MM.1S (cell line): ENCODE measurements around the gene FKBP1A.

ENCODE experiments used
- DNase-seq: peaks from one replicate; pipeline ENCODE4 v3.0.0-alpha.2; 2015
- H2AFZ ChIP-seq: fragments of 300-600 bp; sonication (generic); 2 replicates; pipeline ENCODE4 v1.6.0; 2016; ENCODE audit warnings: antibody characterized with exemption, low read length
- H3F3A ChIP-seq: fragments of 300-600 bp; sonication (generic); 2 replicates; pipeline ENCODE4 v1.6.1; 2016; ENCODE audit warnings: mild to moderate bottlenecking, antibody characterized with exemption, low read length, moderate library complexity, mixed read lengths; ENCODE audit not compliant: insufficient read depth
- H3K27ac ChIP-seq: fragments of 300-600 bp; sonication (generic); 2 replicates; pipeline ENCODE4 v1.5.1; 2016; ENCODE audit warnings: mild to moderate bottlenecking, low read length
- H3K27me3 ChIP-seq: fragments of 300-600 bp; sonication (generic); replicated peaks from 2 replicates; pipeline ENCODE4 v1.6.0; 2016; ENCODE audit warnings: low read length; ENCODE audit not compliant: insufficient read depth
- H3K36me3 ChIP-seq: fragments of 300-600 bp; sonication (generic); replicated peaks from 2 replicates; pipeline ENCODE4 v1.6.1; 2016; ENCODE audit warnings: mild to moderate bottlenecking, low read length, mixed read lengths; ENCODE audit not compliant: insufficient read depth
- H3K4me1 ChIP-seq: fragments of 300-600 bp; sonication (generic); 2 replicates; pipeline ENCODE4 v1.6.1; 2016; ENCODE audit warnings: low read length, mixed read lengths
- H3K4me2 ChIP-seq: fragments of 300-600 bp; sonication (generic); 2 replicates; pipeline ENCODE4 v1.6.0; 2016; ENCODE audit warnings: low read depth, low read length
- H3K4me3 ChIP-seq: fragments of 300-600 bp; sonication (generic); 2 replicates; pipeline ENCODE4 v1.5.1; 2016; ENCODE audit warnings: low read length, mixed read lengths
- H3K79me2 ChIP-seq: fragments of 300-600 bp; sonication (generic); 2 replicates; pipeline ENCODE4 v1.6.1; 2016; ENCODE audit warnings: mixed run types, low read length, mixed read lengths
- H3K9ac ChIP-seq: fragments of 300-600 bp; sonication (generic); 2 replicates; pipeline ENCODE4 v1.6.1; 2016; ENCODE audit warnings: low read length, mixed read lengths
- H3K9me2 ChIP-seq: fragments of 300-600 bp; sonication (generic); replicated peaks from 2 replicates; pipeline ENCODE4 v1.6.1; 2016; ENCODE audit warnings: mild to moderate bottlenecking, low read length, mixed read lengths; ENCODE audit not compliant: insufficient read depth
- H3K9me3 ChIP-seq: fragments of 300-600 bp; sonication (generic); replicated peaks from 2 replicates; pipeline ENCODE4 v1.6.1; 2016; ENCODE audit warnings: mild to moderate bottlenecking, low read length, mixed read lengths; ENCODE audit not compliant: insufficient read depth
- H4K20me1 ChIP-seq: fragments of 300-600 bp; sonication (generic); 2 replicates; pipeline ENCODE4 v1.6.1; 2016; ENCODE audit warnings: mild to moderate bottlenecking, low read length, moderate library complexity, mixed read lengths; ENCODE audit not compliant: insufficient read depth
- EZH2 ChIP-seq: fragments of 300-600 bp; sonication (generic); optimal IDR thresholded peaks from 2 replicates; pipeline ENCODE3; 2017; ENCODE audit warnings: low read depth, mild to moderate bottlenecking, antibody characterized with exemption, low read length, mixed read lengths
- EZH2phosphoT487 ChIP-seq: fragments of 300-600 bp; sonication (generic); IDR thresholded peaks from 2 replicates; pipeline ENCODE4 v1.6.1; 2018; ENCODE audit warnings: antibody characterized with exemption, low read length
- TF ChIP-seq, protein P1 (sequence below): fragments of 300-600 bp; sonication (generic); IDR thresholded peaks from 2 replicates; pipeline ENCODE4 v1.5.1; 2016; ENCODE audit warnings: antibody characterized with exemption, low read length, mixed read lengths

FKBP1A gene

GRCh38 chr20:1388741-1389483 lies 3.9 kb downstream of the FKBP1A start:
- TF ChIP-seq, protein P1, sequence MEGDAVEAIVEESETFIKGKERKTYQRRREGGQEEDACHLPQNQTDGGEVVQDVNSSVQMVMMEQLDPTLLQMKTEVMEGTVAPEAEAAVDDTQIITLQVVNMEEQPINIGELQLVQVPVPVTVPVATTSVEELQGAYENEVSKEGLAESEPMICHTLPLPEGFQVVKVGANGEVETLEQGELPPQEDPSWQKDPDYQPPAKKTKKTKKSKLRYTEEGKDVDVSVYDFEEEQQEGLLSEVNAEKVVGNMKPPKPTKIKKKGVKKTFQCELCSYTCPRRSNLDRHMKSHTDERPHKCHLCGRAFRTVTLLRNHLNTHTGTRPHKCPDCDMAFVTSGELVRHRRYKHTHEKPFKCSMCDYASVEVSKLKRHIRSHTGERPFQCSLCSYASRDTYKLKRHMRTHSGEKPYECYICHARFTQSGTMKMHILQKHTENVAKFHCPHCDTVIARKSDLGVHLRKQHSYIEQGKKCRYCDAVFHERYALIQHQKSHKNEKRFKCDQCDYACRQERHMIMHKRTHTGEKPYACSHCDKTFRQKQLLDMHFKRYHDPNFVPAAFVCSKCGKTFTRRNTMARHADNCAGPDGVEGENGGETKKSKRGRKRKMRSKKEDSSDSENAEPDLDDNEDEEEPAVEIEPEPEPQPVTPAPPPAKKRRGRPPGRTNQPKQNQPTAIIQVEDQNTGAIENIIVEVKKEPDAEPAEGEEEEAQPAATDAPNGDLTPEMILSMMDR, result no peak
- H3K4me1 ChIP-seq, result peaks cover 14% of the 10 kb centered on the region; the same call in 1 of the 2 replicates
- no peak overlapping the region for H3K27ac ChIP-seq
- H3K9me3 ChIP-seq, result no peaks in the 10 kb centered on the region
- H4K20me1 ChIP-seq, result peaks cover 34% of the 10 kb centered on the region
- peaks cover 86% of the 10 kb centered on the region for H3K79me2 ChIP-seq
- H3K4me2 ChIP-seq, result no peak overlapping the region
- no peak overlapping the region for H3K9ac ChIP-seq
- no peaks in the 10 kb centered on the region for H3K9me2 ChIP-seq
- H2AFZ ChIP-seq, result no peak overlapping the region
- no peak for DNase-seq
- H3K36me3 ChIP-seq, result no peaks in the 10 kb centered on the region
- no peaks in the 10 kb centered on the region for H3K27me3 ChIP-seq
- H3F3A ChIP-seq, result no peaks in the 10 kb centered on the region
- no peak overlapping the region for H3K4me3 ChIP-seq

DNA sequence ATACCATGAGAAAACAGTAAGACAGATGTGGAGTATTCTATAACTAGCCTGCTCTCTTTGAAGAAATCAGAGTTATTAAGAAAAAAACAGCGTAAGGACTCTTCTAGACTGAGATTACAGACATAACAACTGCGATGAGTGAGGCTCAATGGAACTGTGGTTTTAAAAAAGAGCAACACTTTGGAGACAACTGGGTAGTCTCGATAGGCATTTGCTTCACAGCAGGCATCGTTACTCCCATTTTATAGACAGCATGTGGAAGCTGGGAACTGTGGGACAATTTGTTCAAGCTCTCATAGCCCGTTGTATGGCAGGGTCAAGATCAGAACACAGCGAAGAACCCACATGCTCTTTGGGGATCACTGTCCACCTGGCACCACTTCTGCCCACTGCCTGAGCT lies 4.6 kb downstream of the FKBP1A start:
- H3K9me2 ChIP-seq, result no peaks in the 10 kb centered on the region
- no peak for DNase-seq
- TF ChIP-seq, protein P1, result no peak
- TF ChIP-seq EZH2phosphoT487, result no peak
- TF ChIP-seq EZH2, result no peak
- peaks cover 10% of the 10 kb centered on the region; the same call in 1 of the 2 replicates for H3K4me1 ChIP-seq
- no peak overlapping the region for H3K4me2 ChIP-seq
- H3F3A ChIP-seq, result no peaks in the 10 kb centered on the region
- no peak overlapping the region for H3K4me3 ChIP-seq
- H3K79me2 ChIP-seq, result peaks cover 91% of the 10 kb centered on the region
- H3K9me3 ChIP-seq, result no peaks in the 10 kb centered on the region
- no peak overlapping the region for H3K9ac ChIP-seq
- H3K27me3 ChIP-seq, result no peaks in the 10 kb centered on the region
- no peaks in the 10 kb centered on the region for H3K36me3 ChIP-seq
- H2AFZ ChIP-seq, result no peak overlapping the region
- H3K27ac ChIP-seq, result no peak overlapping the region
- peaks cover 34% of the 10 kb centered on the region for H4K20me1 ChIP-seq

GRCh38 chr20:1386323-1386722 lies 6.5 kb downstream of the FKBP1A start:
- H3K4me1 ChIP-seq, result 0 out of 2 replicates have a peak, but pooled peaks cover 5% of the 10 kb centered on the region

More at GRCh38 chr20:1386323-1386722, 6.5 kb downstream of the FKBP1A start:
- H3K27ac ChIP-seq, result no peak overlapping the region
- no peaks in the 10 kb centered on the region for H3F3A ChIP-seq
- H3K79me2 ChIP-seq, result peaks cover 98% of the 10 kb centered on the region
- no peaks in the 10 kb centered on the region; the same call in 1 of the 2 replicates for H3K36me3 ChIP-seq
- no peak overlapping the region for H2AFZ ChIP-seq
- H3K4me3 ChIP-seq, result no peak overlapping the region
- no peaks in the 10 kb centered on the region for H3K9me2 ChIP-seq
- no peaks in the 10 kb centered on the region for H3K9me3 ChIP-seq
- DNase-seq, result no peak
- TF ChIP-seq EZH2 (no peak), EZH2phosphoT487 (no peak)
- TF ChIP-seq, protein P1, result no peak
- H3K4me2 ChIP-seq, result no peak overlapping the region
- H3K27me3 ChIP-seq, result no peaks in the 10 kb centered on the region
- peaks cover 49% of the 10 kb centered on the region for H4K20me1 ChIP-seq
- H3K9ac ChIP-seq, result no peak overlapping the region
